AG09309 (cell line): ENCODE data around the gene PKM.

Source experiments
- DNase-seq: peaks from one replicate; pipeline ENCODE4 v3.0.0-alpha.2; 2010; ENCODE audit warnings: low read depth
- H3K4me3 ChIP-seq: 2 replicates; pipeline ENCODE4 v1.5.1; 2011; ENCODE audit warnings: mild to moderate bottlenecking, low read depth, low read length, moderate library complexity; ENCODE audit not compliant: control insufficient read depth
- CTCF ChIP-seq: IDR thresholded peaks from 2 replicates; pipeline ENCODE4 v1.5.1; 2011; ENCODE audit warnings: mild to moderate bottlenecking, low read depth, low read length, inconsistent platforms; ENCODE audit not compliant: insufficient read depth, control insufficient read depth; ENCODE audit errors: missing control alignments

PKM gene

GRCh38 chr15:72202302-72202701 is 28.7 kb downstream of the PKM start:
- no peak for TF ChIP-seq CTCF
- no peak overlapping the region for H3K4me3 ChIP-seq
- DNase-seq, result no peak

- H3K4me3 ChIP-seq, result no peak overlapping the region
- DNase-seq, result no peak
- TF ChIP-seq CTCF, result no peak
Measured at GRCh38 chr15:72201391-72201921, 29.5 kb downstream of the PKM start.

GRCh38 chr15:72200395-72201237 is 30.4 kb downstream of the PKM start:
- DNase-seq, result no peak
- H3K4me3 ChIP-seq, result no peak overlapping the region
- no peak for TF ChIP-seq CTCF

- DNase-seq, result peak; percentile 27
- H3K4me3 ChIP-seq, result no peak overlapping the region
- peak; percentile 95 for TF ChIP-seq CTCF
Measured at GRCh38 chr15:72199721-72200212, 31.2 kb downstream of the PKM start.

GRCh38 chr15:72199205-72199515 is 31.8 kb downstream of the PKM start:
- DNase-seq, result no peak
- H3K4me3 ChIP-seq, result no peak overlapping the region

More at GRCh38 chr15:72199205-72199515, 31.8 kb downstream of the PKM start:
- TF ChIP-seq CTCF, result no peak
